Caco-2 (cell line): Measurements from ENCODE around the gene SPATA32. TPM values are rescaled to one million over a fixed set of nuclear protein-coding genes. Genes with fewer than 3 reads are reported as not detected.

Experiments used
- BruUV-seq: library from RNA; stranded (reverse); fragments of 400-500 nt; replicated peaks from 2 replicates; lab custom pipeline; 2021; lab: Mats Ljungman, UMichigan
- CTCF ChIA-PET: fragments of 300-600 bp; sonication (Branson Sonifier 250); formaldehyde crosslinking; loops from one replicate; lab custom pipeline; 2022; ENCODE audit warnings: antibody characterized with exemption; lab: Charles Lee
- POLR2A ChIA-PET: fragments of 300-600 bp; sonication (Branson Sonifier 250); formaldehyde crosslinking; loops from one replicate; lab custom pipeline; 2022; ENCODE audit warnings: antibody characterized with exemption; lab: Charles Lee
- DNase-seq, 2 experiments: peaks; one replicate each; pipeline versions ENCODE4 v3.0.0 to v3.0.0-alpha.2; 2020 to 2022
- H3K27me3 ChIP-seq: replicated peaks from 2 replicates; pipeline ENCODE4 v1.6.0; 2011; ENCODE audit warnings: low read length; ENCODE audit not compliant: control insufficient read depth, insufficient read depth
- H3K36me3 ChIP-seq: 2 replicates; pipeline ENCODE4 v1.5.1; 2011; ENCODE audit warnings: low read length; ENCODE audit not compliant: control insufficient read depth, insufficient read depth
- H3K4me1 ChIP-seq: fragments of 250-450 bp; sonication (Bioruptor Pico); 2 replicates; pipeline ENCODE4 v1.5.1; 2020; ENCODE audit warnings: mild to moderate bottlenecking
- H3K4me3 ChIP-seq: 2 replicates; pipeline ENCODE4 v1.5.1; 2011; ENCODE audit warnings: low read depth, mild to moderate bottlenecking, control low read depth, low read length
- H3K9me3 ChIP-seq: fragments of 250-450 bp; sonication (Bioruptor Pico); 2 replicates; pipeline ENCODE4 v1.5.1; 2020; ENCODE audit warnings: mild to moderate bottlenecking, moderate library complexity
- H3K27ac Mint-ChIP-seq: one replicate; pipeline ENCODE4 v1.8.0; 2022; ENCODE audit warnings: mixed read lengths; ENCODE audit not compliant: unreplicated experiment
- H3K27me3 Mint-ChIP-seq: one replicate; pipeline ENCODE4 v1.8.0; 2022; ENCODE audit warnings: mixed read lengths; ENCODE audit not compliant: insufficient read depth, unreplicated experiment
- H3K36me3 Mint-ChIP-seq: one replicate; pipeline ENCODE4 v1.8.0; 2022; ENCODE audit warnings: mild to moderate bottlenecking, mixed read lengths; ENCODE audit not compliant: insufficient read depth, unreplicated experiment
- H3K4me1 Mint-ChIP-seq: one replicate; pipeline ENCODE4 v1.8.0; 2022; ENCODE audit warnings: low read depth, mixed read lengths; ENCODE audit not compliant: unreplicated experiment
- H3K4me3 Mint-ChIP-seq: one replicate; pipeline ENCODE4 v1.8.0; 2022; ENCODE audit warnings: mild to moderate bottlenecking, moderate library complexity, mixed read lengths; ENCODE audit not compliant: unreplicated experiment
- H3K9me3 Mint-ChIP-seq: one replicate; pipeline ENCODE4 v1.8.0; 2022; ENCODE audit warnings: mixed read lengths; ENCODE audit not compliant: unreplicated experiment
- intact Hi-C: fragments of 100-400 bp; cut with micrococcal nuclease; formaldehyde crosslinking; loops from one replicate; pipeline ENCODE4 v1.10.0; 2022; ENCODE audit not compliant: unreplicated experiment
- total RNA-seq: library from RNA; stranded (reverse); gene quantifications from 2 replicates; pipeline ENCODE4 v1.2.3, GENCODE V29; 2022
- TF ChIP-seq, protein P1 (sequence below), 2 experiments: fragments of 200-600 bp in 1 of 2; IDR thresholded peaks; 1 replicate in 1 of 2; 2 replicates in 1 of 2; pipeline versions ENCODE4 v1.5.1 to v1.8.0; 2011 to 2022; ENCODE audit warnings: antibody characterized with exemption in 1 of 2, control low read depth in 1 of 2, inconsistent platforms in 1 of 2, low read depth in 1 of 2, low read length in 1 of 2, mild to moderate bottlenecking in 1 of 2, moderate library complexity in 1 of 2; ENCODE audit not compliant: insufficient read depth in 1 of 2, severe bottlenecking in 1 of 2, unreplicated experiment in 1 of 2

SPATA32 gene
- total RNA-seq, 1 experiment from 2014 or later, result not detected

GRCh38 chr17:45308016-45308365 is 46.1 kb upstream of the SPATA32 start:
- no peaks in the 10 kb centered on the region for H3K36me3 ChIP-seq

DNA sequence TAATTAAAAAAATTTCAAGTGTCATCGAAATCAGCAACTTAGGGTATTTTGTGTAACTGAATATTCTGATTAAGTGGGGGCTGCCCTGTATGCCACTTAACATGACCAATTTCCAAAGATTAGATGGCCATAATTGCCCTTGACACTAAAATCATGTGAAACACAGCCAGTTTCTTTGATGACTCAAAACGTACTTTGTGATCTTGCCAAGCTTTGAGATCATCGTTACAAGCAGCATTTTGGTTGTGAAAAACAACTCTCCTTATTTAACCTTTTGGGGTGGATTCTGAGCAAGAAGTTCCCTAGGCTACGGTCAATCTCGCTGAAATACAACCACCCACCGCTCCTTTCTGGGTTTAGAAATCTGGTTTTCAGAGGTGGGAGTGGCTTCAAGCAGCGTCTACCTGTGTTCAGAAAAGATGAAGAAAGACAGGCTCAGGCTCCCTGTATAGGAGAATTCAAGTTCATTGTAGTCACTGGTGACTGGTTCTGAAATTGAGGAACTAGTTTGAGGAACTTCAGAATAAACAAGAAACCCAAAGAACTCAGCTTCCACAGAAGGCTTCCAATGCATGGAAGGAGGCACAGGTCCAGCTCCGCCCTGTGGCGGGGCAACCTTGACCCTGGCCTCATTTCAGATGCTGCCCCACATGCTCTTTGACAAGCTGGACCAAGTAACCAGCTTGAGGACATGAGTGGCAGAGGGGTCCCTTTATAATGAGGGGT is 45.6 kb upstream of the SPATA32 start:
- Mint-ChIP-seq H3K36me3 (peaks cover 13% of the 10 kb centered on the region), H3K27ac (no peak overlapping the region)

More at GRCh38 chr17:45308016-45308365, 46.1 kb upstream of the SPATA32 start:
- H3K36me3 Mint-ChIP-seq, result peaks cover 13% of the 10 kb centered on the region
- intact Hi-C loops, result no loop called here
- H3K4me3 Mint-ChIP-seq, result no peak overlapping the region
- ChIA-PET POLR2A (interaction anchor here (0.6 kb wide), 1 partner anchor 116 kb away, joined by 3 read pairs; no protein-coding TSS in a partner anchor), CTCF (interaction anchor here (1.1 kb wide), 1 partner anchor 77 kb away, joined by 4 read pairs; no protein-coding TSS in a partner anchor)
- no peaks in the 10 kb centered on the region for H3K27me3 ChIP-seq
- no peak overlapping the region for H3K27ac Mint-ChIP-seq
- H3K4me1 ChIP-seq, result peaks cover 31% of the 10 kb centered on the region
- H3K4me1 Mint-ChIP-seq, result peaks cover 6% of the 10 kb centered on the region
- DNase-seq, result no peak
- H3K27me3 Mint-ChIP-seq, result no peaks in the 10 kb centered on the region
- H3K9me3 ChIP-seq, result no peaks in the 10 kb centered on the region
- TF ChIP-seq, protein P1, sequence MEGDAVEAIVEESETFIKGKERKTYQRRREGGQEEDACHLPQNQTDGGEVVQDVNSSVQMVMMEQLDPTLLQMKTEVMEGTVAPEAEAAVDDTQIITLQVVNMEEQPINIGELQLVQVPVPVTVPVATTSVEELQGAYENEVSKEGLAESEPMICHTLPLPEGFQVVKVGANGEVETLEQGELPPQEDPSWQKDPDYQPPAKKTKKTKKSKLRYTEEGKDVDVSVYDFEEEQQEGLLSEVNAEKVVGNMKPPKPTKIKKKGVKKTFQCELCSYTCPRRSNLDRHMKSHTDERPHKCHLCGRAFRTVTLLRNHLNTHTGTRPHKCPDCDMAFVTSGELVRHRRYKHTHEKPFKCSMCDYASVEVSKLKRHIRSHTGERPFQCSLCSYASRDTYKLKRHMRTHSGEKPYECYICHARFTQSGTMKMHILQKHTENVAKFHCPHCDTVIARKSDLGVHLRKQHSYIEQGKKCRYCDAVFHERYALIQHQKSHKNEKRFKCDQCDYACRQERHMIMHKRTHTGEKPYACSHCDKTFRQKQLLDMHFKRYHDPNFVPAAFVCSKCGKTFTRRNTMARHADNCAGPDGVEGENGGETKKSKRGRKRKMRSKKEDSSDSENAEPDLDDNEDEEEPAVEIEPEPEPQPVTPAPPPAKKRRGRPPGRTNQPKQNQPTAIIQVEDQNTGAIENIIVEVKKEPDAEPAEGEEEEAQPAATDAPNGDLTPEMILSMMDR (IDR thresholded peaks at IDR 0.05; ENCODE audit: insufficient read depth in 1 of 2, low read depth in 1 of 2, low read length in 1 of 2, severe bottlenecking in 1 of 2, unreplicated experiment in 1 of 2), result no peak
- H3K4me3 ChIP-seq, result no peak overlapping the region
- no peaks in the 10 kb centered on the region for H3K9me3 Mint-ChIP-seq
- no TSS peak for BruUV-seq

GRCh38 chr17:45306623-45307022 is 44.7 kb upstream of the SPATA32 start:
- Histone ChIP-seq H3K4me3 (no peak overlapping the region), H3K4me1 (peaks cover 19% of the 10 kb centered on the region), H3K36me3 (no peaks in the 10 kb centered on the region), H3K9me3 (no peaks in the 10 kb centered on the region), H3K27me3 (no peaks in the 10 kb centered on the region)
- Mint-ChIP-seq H3K27ac (no peak overlapping the region), H3K27me3 (no peaks in the 10 kb centered on the region), H3K4me3 (no peak overlapping the region), H3K9me3 (no peaks in the 10 kb centered on the region), H3K36me3 (peaks cover 13% of the 10 kb centered on the region), H3K4me1 (no peaks in the 10 kb centered on the region)
- no TSS peak for BruUV-seq
- CTCF ChIA-PET, result interaction anchor here (0.7 kb wide), 1 partner anchor 13 kb away, joined by 3 read pairs; no protein-coding TSS in a partner anchor
- DNase-seq, result peak in 1 of 2 experiments; percentile 22
- POLR2A ChIA-PET, result interaction anchor here (0.7 kb wide), 1 partner anchor 13 kb away, joined by 3 read pairs; no protein-coding TSS in a partner anchor
- intact Hi-C loops, result loop anchor here (1.0 kb wide), 1 partner anchor 79 kb away; no protein-coding TSS in a partner anchor
- TF ChIP-seq, protein P1 (IDR thresholded peaks at IDR 0.05; ENCODE audit: insufficient read depth in 1 of 2, low read depth in 1 of 2, low read length in 1 of 2, severe bottlenecking in 1 of 2, unreplicated experiment in 1 of 2), result peak in 1 of 2 experiments; percentile 10

More for the DNA sequence above, 45.6 kb upstream of the SPATA32 start:
- H3K27me3 Mint-ChIP-seq, result no peaks in the 10 kb centered on the region
- no peak overlapping the region for H3K4me3 Mint-ChIP-seq
- peaks cover under 1% of the 10 kb centered on the region for H3K4me1 Mint-ChIP-seq
- TF ChIP-seq, protein P1 (IDR thresholded peaks at IDR 0.05; ENCODE audit: insufficient read depth in 1 of 2, low read depth in 1 of 2, low read length in 1 of 2, severe bottlenecking in 1 of 2, unreplicated experiment in 1 of 2), result no peak
- DNase-seq, result no peak
- Histone ChIP-seq H3K27me3 (no peaks in the 10 kb centered on the region), H3K4me3 (no peak overlapping the region), H3K36me3 (no peaks in the 10 kb centered on the region), H3K9me3 (no peaks in the 10 kb centered on the region), H3K4me1 (peaks cover 28% of the 10 kb centered on the region)
- no peaks in the 10 kb centered on the region for H3K9me3 Mint-ChIP-seq
- BruUV-seq, result no TSS peak
- POLR2A ChIA-PET, result no interaction called here
- intact Hi-C loops, result no loop called here
- CTCF ChIA-PET, result interaction anchor here (1.1 kb wide), 1 partner anchor 78 kb away, joined by 4 read pairs; no protein-coding TSS in a partner anchor
